NB4 (cell line): ENCODE results near the gene LRRN3.

ENCODE experiments used
- CTCF ChIP-seq: IDR thresholded peaks from one replicate; pipeline ENCODE4 v1.5.1; 2012; ENCODE audit warnings: low read depth, low read length
- POLR2A ChIP-seq: IDR thresholded peaks from 2 replicates; pipeline ENCODE4 v1.6.1; 2011; ENCODE audit warnings: mild to moderate bottlenecking; ENCODE audit not compliant: insufficient read length; ENCODE audit errors: extremely low read depth

GRCh38 chr7:111164442-111164841, 73.5 kb downstream of the LRRN3 start:
- TF ChIP-seq POLR2A (no peak), CTCF (no peak)
